SU-DHL-6 (cell line): Measurements from ENCODE around the gene GAL3ST1.

Source experiments
- H2AFZ ChIP-seq: fragments of 200-600 bp; sonication (generic); 2 replicates; pipeline ENCODE4 v1.6.1; 2014; ENCODE audit warnings: low read depth, mild to moderate bottlenecking, moderate library complexity, mixed read lengths, antibody characterized with exemption, low read length; ENCODE audit not compliant: severe bottlenecking
- H3F3A ChIP-seq: fragments of 200-600 bp; shearing (Covaris generic); 2 replicates; pipeline ENCODE4 v1.6.0; 2016; ENCODE audit warnings: antibody characterized with exemption, mild to moderate bottlenecking; ENCODE audit not compliant: insufficient read depth
- H3K27ac ChIP-seq: fragments of 200-600 bp; sonication (generic); 2 replicates; pipeline ENCODE4 v1.5.1; 2016; ENCODE audit warnings: low read depth, mild to moderate bottlenecking, low read length, moderate library complexity, mixed read lengths
- H3K27me3 ChIP-seq: fragments of 200-600 bp; sonication (generic), shearing (Covaris generic); 2 replicates; pipeline ENCODE4 v1.6.0; 2014; ENCODE audit warnings: mild to moderate bottlenecking, low read length
- H3K36me3 ChIP-seq: fragments of 200-600 bp; sonication (generic); 2 replicates; pipeline ENCODE4 v1.6.1; 2014; ENCODE audit warnings: mild to moderate bottlenecking, low read length, mixed read lengths
- H3K4me2 ChIP-seq: fragments of 300-600, 200-600 bp; shearing (Covaris generic), sonication (generic); 2 replicates; pipeline ENCODE4 v1.6.0; 2014; ENCODE audit warnings: low read length, low read depth, mild to moderate bottlenecking; ENCODE audit not compliant: poor library complexity, severe bottlenecking
- H3K4me3 ChIP-seq: fragments of 200-600 bp; sonication (generic); 2 replicates; pipeline ENCODE4 v1.5.1; 2014; ENCODE audit warnings: antibody characterized with exemption, low read length, mild to moderate bottlenecking, mixed read lengths; ENCODE audit not compliant: insufficient read depth, poor library complexity, severe bottlenecking
- H3K79me2 ChIP-seq: fragments of 200-600 bp; sonication (generic); 2 replicates; pipeline ENCODE4 v1.6.1; 2014; ENCODE audit warnings: mild to moderate bottlenecking, low read length, moderate library complexity; ENCODE audit not compliant: insufficient read depth
- H3K9ac ChIP-seq: fragments of 200-600 bp; sonication (generic); 2 replicates; pipeline ENCODE4 v1.7.0; 2014; ENCODE audit warnings: mild to moderate bottlenecking, low read length
- H3K9me2 ChIP-seq: fragments of 200-600 bp; sonication (generic); replicated peaks from 2 replicates; pipeline ENCODE4 v1.6.1; 2014; ENCODE audit warnings: low read length; ENCODE audit not compliant: insufficient read depth
- H3K9me3 ChIP-seq: fragments of 200-600 bp; sonication (generic); 2 replicates; pipeline ENCODE4 v1.6.1; 2014; ENCODE audit warnings: low read length, mixed read lengths; ENCODE audit not compliant: insufficient read depth
- H4K20me1 ChIP-seq: fragments of 200-600 bp; sonication (generic); 2 replicates; pipeline ENCODE4 v1.6.1; 2014; ENCODE audit warnings: low read depth, mild to moderate bottlenecking, antibody characterized with exemption, low read length, moderate library complexity, mixed read lengths
- EZH2phosphoT487 ChIP-seq: fragments of 200-600 bp; sonication (generic), shearing (Covaris generic); conservative IDR thresholded peaks from 2 replicates; pipeline ENCODE4 v1.6.1; 2018; ENCODE audit warnings: mild to moderate bottlenecking, antibody characterized with exemption, low read length, moderate library complexity, mixed read lengths
- TF ChIP-seq, protein P1 (sequence below): fragments of 200-600 bp; sonication (generic); IDR thresholded peaks from one replicate; pipeline ENCODE4 v1.5.1; 2017; ENCODE audit warnings: antibody characterized with exemption, mild to moderate bottlenecking, low read length, moderate library complexity; ENCODE audit not compliant: insufficient read depth, poor library complexity, severe bottlenecking

The GAL3ST1 gene

DNA sequence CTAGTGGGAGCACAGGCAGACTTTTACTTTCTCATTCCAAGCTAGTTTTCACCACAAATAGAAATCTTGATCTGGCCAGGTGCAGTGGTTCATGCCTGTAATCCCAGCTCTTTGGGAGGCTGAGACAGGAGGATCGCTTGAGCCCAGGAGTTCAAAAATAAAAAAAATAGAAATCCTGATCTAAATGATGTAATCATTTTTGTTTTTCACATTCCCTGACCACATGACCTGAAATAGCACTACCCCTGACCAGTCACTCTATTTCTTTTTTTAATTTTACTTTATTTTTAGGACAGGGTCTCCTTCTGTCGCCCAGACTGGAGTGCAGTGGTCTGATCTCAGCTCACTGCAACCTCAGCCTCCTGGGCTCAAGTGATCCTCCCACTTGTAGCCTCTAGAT lies 30.3 kb upstream of the GAL3ST1 start:
- H3K4me3 ChIP-seq: no peak overlapping the region
- H3K4me2 ChIP-seq: no peak overlapping the region
- H3K9me3 ChIP-seq: no peaks in the 10 kb centered on the region
- TF ChIP-seq, protein P1, sequence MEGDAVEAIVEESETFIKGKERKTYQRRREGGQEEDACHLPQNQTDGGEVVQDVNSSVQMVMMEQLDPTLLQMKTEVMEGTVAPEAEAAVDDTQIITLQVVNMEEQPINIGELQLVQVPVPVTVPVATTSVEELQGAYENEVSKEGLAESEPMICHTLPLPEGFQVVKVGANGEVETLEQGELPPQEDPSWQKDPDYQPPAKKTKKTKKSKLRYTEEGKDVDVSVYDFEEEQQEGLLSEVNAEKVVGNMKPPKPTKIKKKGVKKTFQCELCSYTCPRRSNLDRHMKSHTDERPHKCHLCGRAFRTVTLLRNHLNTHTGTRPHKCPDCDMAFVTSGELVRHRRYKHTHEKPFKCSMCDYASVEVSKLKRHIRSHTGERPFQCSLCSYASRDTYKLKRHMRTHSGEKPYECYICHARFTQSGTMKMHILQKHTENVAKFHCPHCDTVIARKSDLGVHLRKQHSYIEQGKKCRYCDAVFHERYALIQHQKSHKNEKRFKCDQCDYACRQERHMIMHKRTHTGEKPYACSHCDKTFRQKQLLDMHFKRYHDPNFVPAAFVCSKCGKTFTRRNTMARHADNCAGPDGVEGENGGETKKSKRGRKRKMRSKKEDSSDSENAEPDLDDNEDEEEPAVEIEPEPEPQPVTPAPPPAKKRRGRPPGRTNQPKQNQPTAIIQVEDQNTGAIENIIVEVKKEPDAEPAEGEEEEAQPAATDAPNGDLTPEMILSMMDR: no peak
- no peak for TF ChIP-seq EZH2phosphoT487
- no peaks in the 10 kb centered on the region for H3K36me3 ChIP-seq
- H3K9me2 ChIP-seq: no peaks in the 10 kb centered on the region
- H4K20me1 ChIP-seq: no peaks in the 10 kb centered on the region
- H3K9ac ChIP-seq: no peak overlapping the region
- H3F3A ChIP-seq: no peaks in the 10 kb centered on the region
- H3K27me3 ChIP-seq: no peaks in the 10 kb centered on the region
- H3K27ac ChIP-seq: no peak overlapping the region
- no peaks in the 10 kb centered on the region for H3K79me2 ChIP-seq
- no peak overlapping the region for H2AFZ ChIP-seq

- no peak for TF ChIP-seq EZH2phosphoT487
- TF ChIP-seq, protein P1: no peak
- H3K36me3 ChIP-seq: no peaks in the 10 kb centered on the region
- H4K20me1 ChIP-seq: no peaks in the 10 kb centered on the region
- no peak overlapping the region for H3K4me2 ChIP-seq
- no peaks in the 10 kb centered on the region for H3K9me2 ChIP-seq
- no peaks in the 10 kb centered on the region for H3K9me3 ChIP-seq
- no peaks in the 10 kb centered on the region for H3F3A ChIP-seq
- H3K79me2 ChIP-seq: no peaks in the 10 kb centered on the region
- no peaks in the 10 kb centered on the region for H3K27me3 ChIP-seq
- H2AFZ ChIP-seq: no peak overlapping the region
- no peak overlapping the region for H3K27ac ChIP-seq
- H3K4me3 ChIP-seq: no peak overlapping the region
- no peak overlapping the region for H3K9ac ChIP-seq
These were observed 29.3 kb upstream of the GAL3ST1 start for GRCh38 chr22:30603801-30604200.

- Histone ChIP-seq H3K9me3 (no peaks in the 10 kb centered on the region), H3K9me2 (no peaks in the 10 kb centered on the region), H3F3A (no peaks in the 10 kb centered on the region), H4K20me1 (no peaks in the 10 kb centered on the region), H2AFZ (no peak overlapping the region), H3K4me3 (no peak overlapping the region), H3K4me2 (no peak overlapping the region), H3K27ac (no peak overlapping the region), H3K27me3 (no peaks in the 10 kb centered on the region), H3K36me3 (no peaks in the 10 kb centered on the region), H3K9ac (no peak overlapping the region), H3K79me2 (no peaks in the 10 kb centered on the region)
- no peak for TF ChIP-seq EZH2phosphoT487
- TF ChIP-seq, protein P1: peak; percentile 19
These were observed 27.6 kb upstream of the GAL3ST1 start for GRCh38 chr22:30602049-30602448.

DNA sequence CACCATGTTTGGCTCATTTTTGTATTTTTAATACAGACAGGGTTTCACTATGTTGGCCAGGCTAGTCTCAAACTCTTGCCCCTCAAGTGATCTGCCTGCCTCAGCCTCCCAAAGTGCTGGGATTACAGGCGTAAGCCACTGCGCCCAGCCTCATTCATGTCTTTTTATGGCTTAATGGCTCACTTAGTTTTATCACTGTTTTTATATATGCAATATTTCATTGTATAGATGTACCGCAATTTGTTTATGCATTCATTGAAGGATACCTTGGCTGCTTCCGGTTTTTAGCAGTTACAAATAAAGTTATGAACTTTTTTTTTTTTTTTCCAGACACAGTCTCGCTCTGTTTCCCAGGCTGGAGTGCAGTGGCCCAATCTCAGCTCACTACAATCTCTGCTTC lies 27.0 kb upstream of the GAL3ST1 start:
- Histone ChIP-seq H3K9ac (no peak overlapping the region), H3K9me3 (no peaks in the 10 kb centered on the region), H3K27me3 (no peaks in the 10 kb centered on the region), H3K4me3 (no peak overlapping the region), H3K4me2 (no peak overlapping the region), H3K27ac (no peak overlapping the region), H3K79me2 (no peaks in the 10 kb centered on the region), H2AFZ (no peak overlapping the region), H4K20me1 (no peaks in the 10 kb centered on the region), H3F3A (no peaks in the 10 kb centered on the region), H3K36me3 (no peaks in the 10 kb centered on the region), H3K9me2 (no peaks in the 10 kb centered on the region)
- TF ChIP-seq, protein P1: no peak
- TF ChIP-seq EZH2phosphoT487: no peak
